Measurements from ENCODE around the gene TTC7B.

DNA sequence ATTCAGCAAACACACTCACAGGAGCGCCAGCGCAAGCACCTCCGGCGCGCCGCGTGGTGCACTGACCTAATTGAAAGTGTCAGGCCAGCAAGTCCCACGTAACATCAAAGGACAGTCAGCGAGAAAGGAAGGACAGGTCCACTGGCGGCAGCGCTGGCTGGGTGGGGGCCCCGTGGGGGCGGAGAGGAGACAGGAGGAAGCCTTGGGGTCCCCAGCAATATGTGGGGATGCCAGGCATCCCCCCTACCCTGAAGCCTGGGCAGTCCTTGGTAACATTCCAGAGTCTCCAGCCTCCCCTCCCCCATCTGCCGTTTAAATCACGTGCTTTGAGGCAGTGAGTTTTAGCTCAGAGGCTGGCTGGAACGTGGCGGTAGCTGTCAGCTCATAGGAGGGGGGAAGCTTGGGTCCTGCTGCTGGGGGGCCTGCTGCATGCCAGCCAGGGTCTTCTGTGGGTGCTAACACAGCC lies 260.2 kb downstream of the TTC7B start:
- TF ChIP-seq, protein P1, sequence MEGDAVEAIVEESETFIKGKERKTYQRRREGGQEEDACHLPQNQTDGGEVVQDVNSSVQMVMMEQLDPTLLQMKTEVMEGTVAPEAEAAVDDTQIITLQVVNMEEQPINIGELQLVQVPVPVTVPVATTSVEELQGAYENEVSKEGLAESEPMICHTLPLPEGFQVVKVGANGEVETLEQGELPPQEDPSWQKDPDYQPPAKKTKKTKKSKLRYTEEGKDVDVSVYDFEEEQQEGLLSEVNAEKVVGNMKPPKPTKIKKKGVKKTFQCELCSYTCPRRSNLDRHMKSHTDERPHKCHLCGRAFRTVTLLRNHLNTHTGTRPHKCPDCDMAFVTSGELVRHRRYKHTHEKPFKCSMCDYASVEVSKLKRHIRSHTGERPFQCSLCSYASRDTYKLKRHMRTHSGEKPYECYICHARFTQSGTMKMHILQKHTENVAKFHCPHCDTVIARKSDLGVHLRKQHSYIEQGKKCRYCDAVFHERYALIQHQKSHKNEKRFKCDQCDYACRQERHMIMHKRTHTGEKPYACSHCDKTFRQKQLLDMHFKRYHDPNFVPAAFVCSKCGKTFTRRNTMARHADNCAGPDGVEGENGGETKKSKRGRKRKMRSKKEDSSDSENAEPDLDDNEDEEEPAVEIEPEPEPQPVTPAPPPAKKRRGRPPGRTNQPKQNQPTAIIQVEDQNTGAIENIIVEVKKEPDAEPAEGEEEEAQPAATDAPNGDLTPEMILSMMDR (IDR thresholded peaks at IDR 0.05; ENCODE audit: low read depth, low read length), result no peak
- TF ChIP-seq, protein P2, sequence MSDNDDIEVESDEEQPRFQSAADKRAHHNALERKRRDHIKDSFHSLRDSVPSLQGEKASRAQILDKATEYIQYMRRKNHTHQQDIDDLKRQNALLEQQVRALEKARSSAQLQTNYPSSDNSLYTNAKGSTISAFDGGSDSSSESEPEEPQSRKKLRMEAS (IDR thresholded peaks at IDR 0.05; ENCODE audit: low read depth, low read length), result no peak
- no peak for TF ChIP-seq POLR2A (IDR thresholded peaks at IDR 0.05; ENCODE audit: extremely low read depth, insufficient read length)
- TF ChIP-seq MYC (IDR thresholded peaks at IDR 0.05; ENCODE audit: low read depth, low read length), result no peak

All from NB4 (cell line).